GM18499 (cell line): ENCODE results near the gene EGFLAM.
"Not testable (repeated sequence)": the region's sequence is repeated elsewhere in the genome, so short reads cannot be mapped to it uniquely, and the experiment has no call there.

Source experiments
- ATAC-seq: cut with Tn5 transposase; IDR thresholded peaks from one replicate; pipeline ENCODE4 v1.9.1; 2021; ENCODE audit warnings: moderate number of reproducible peaks; ENCODE audit not compliant: insufficient read depth, unreplicated experiment

The EGFLAM gene

GRCh38 chr5:38321978-38322377 is 63.6 kb downstream of the EGFLAM start:
- no peak for ATAC-seq

GRCh38 chr5:38323645-38324295 is 65.4 kb downstream of the EGFLAM start:
- ATAC-seq, result no peak

- ATAC-seq, result no peak
Observed at GRCh38 chr5:38329132-38329715, 70.9 kb downstream of the EGFLAM start.

GRCh38 chr5:38330207-38330606 is 71.8 kb downstream of the EGFLAM start:
- no peak for ATAC-seq

GRCh38 chr5:38331831-38332230 is 73.5 kb downstream of the EGFLAM start:
- no peak for ATAC-seq

GRCh38 chr5:38333181-38333580 is 74.8 kb downstream of the EGFLAM start:
- not testable (repeated sequence) for ATAC-seq

- ATAC-seq, result no peak
Observed at GRCh38 chr5:38338455-38338854, 80.1 kb downstream of the EGFLAM start.

- no peak for ATAC-seq
Observed at GRCh38 chr5:38339446-38339845, 81.1 kb downstream of the EGFLAM start.

GRCh38 chr5:38341056-38341455 is 82.7 kb downstream of the EGFLAM start:
- no peak for ATAC-seq

- no peak for ATAC-seq
Observed at GRCh38 chr5:38341641-38342040, 83.3 kb downstream of the EGFLAM start.

GRCh38 chr5:38342261-38342660 is 83.9 kb downstream of the EGFLAM start:
- no peak for ATAC-seq

- no peak for ATAC-seq
Observed at GRCh38 chr5:38344891-38345290, 86.5 kb downstream of the EGFLAM start.

- ATAC-seq, result no peak
Observed at GRCh38 chr5:38346593-38346992, 88.2 kb downstream of the EGFLAM start.

GRCh38 chr5:38347040-38347763 is 88.8 kb downstream of the EGFLAM start:
- ATAC-seq, result no peak

- no peak for ATAC-seq
Observed at GRCh38 chr5:38347896-38348295, 89.5 kb downstream of the EGFLAM start.

GRCh38 chr5:38360323-38361061 is 102.1 kb downstream of the EGFLAM start:
- ATAC-seq, result no peak

GRCh38 chr5:38362713-38363112 is 104.4 kb downstream of the EGFLAM start:
- no peak for ATAC-seq

GRCh38 chr5:38364825-38365224 is 106.5 kb downstream of the EGFLAM start:
- no peak for ATAC-seq

- ATAC-seq, result no peak
Observed at GRCh38 chr5:38367410-38367809, 109.1 kb downstream of the EGFLAM start.

GRCh38 chr5:38367966-38368365 is 109.6 kb downstream of the EGFLAM start:
- ATAC-seq, result no peak

GRCh38 chr5:38369692-38370091 is 111.3 kb downstream of the EGFLAM start:
- no peak for ATAC-seq
